ENCODE data around the gene DYSF. TPM values are rescaled to one million over a fixed set of nuclear protein-coding genes. Genes with fewer than 3 reads are reported as not detected.

DYSF gene
- total RNA-seq, 2 donors from 2014 or later, result 0.34 to 2.8 TPM

GRCh38 chr2:71469403-71470398 is 16.3 kb downstream of the DYSF start:
- no peak for DNase-seq
- Mint-ChIP-seq H3K27me3 (peaks cover 57% of the 10 kb centered on the region), H3K27ac (no peak overlapping the region), H3K4me3 (no peak overlapping the region), H3K36me3 (ENCODE audit: low read depth) (no peaks in the 10 kb centered on the region), H3K4me1 (peaks cover 9% of the 10 kb centered on the region)
- no peaks in the 10 kb centered on the region for H3K9me3 ChIP-seq (ENCODE audit: control insufficient read depth, low read length, poor library complexity, severe bottlenecking)
- ATAC-seq, result no peak

DNA sequence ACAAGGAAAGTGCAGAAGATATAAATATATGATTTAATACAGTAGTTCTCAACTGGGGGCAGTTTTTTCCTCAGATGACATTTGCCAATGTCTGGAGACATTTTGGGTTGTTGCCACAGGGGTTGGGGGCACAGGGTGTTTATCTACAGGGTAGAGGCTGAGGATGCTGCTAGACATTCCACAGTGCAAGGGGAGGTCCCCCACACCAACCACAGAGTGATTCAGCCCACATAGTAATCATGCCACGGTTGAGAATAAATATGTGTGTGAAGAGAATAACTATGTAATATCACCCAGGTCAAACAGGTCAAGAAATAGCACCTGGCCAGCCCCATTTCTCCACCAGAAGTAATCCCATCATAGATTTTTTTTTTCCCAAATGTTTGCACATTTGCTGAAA is 17.9 kb downstream of the DYSF start:
- no peak for ATAC-seq
- Mint-ChIP-seq H3K4me3 (no peak overlapping the region), H3K4me1 (peaks cover 9% of the 10 kb centered on the region), H3K27me3 (peaks cover 58% of the 10 kb centered on the region), H3K27ac (no peak overlapping the region), H3K36me3 (ENCODE audit: low read depth) (no peaks in the 10 kb centered on the region)
- no peaks in the 10 kb centered on the region for H3K9me3 ChIP-seq (ENCODE audit: control insufficient read depth, low read length, poor library complexity, severe bottlenecking)
- no peak for DNase-seq

GRCh38 chr2:71472019-71472418 is 18.7 kb downstream of the DYSF start:
- no peak for ATAC-seq
- H3K4me3 Mint-ChIP-seq, result no peak overlapping the region
- no peak overlapping the region for H3K27ac Mint-ChIP-seq
- H3K36me3 Mint-ChIP-seq (ENCODE audit: low read depth), result no peaks in the 10 kb centered on the region
- peaks cover 58% of the 10 kb centered on the region for H3K27me3 Mint-ChIP-seq
- H3K9me3 ChIP-seq (ENCODE audit: control insufficient read depth, low read length, poor library complexity, severe bottlenecking), result no peaks in the 10 kb centered on the region
- peaks cover 8% of the 10 kb centered on the region for H3K4me1 Mint-ChIP-seq
- no peak for DNase-seq

- H3K9me3 ChIP-seq (ENCODE audit: control insufficient read depth, low read length, poor library complexity, severe bottlenecking), result no peaks in the 10 kb centered on the region
- peaks cover 45% of the 10 kb centered on the region for H3K27me3 Mint-ChIP-seq
- ATAC-seq, result no peak
Measured at GRCh38 chr2:71473346-71474031, 20.1 kb downstream of the DYSF start.

GRCh38 chr2:71474116-71474743 is 20.9 kb downstream of the DYSF start:
- Mint-ChIP-seq H3K27me3 (peaks cover 38% of the 10 kb centered on the region), H3K4me3 (no peak overlapping the region), H3K4me1 (peaks cover 2% of the 10 kb centered on the region), H3K27ac (no peak overlapping the region), H3K36me3 (ENCODE audit: low read depth) (no peaks in the 10 kb centered on the region)
- no peaks in the 10 kb centered on the region for H3K9me3 ChIP-seq (ENCODE audit: control insufficient read depth, low read length, poor library complexity, severe bottlenecking)
- ATAC-seq, result no peak
- DNase-seq, result no peak

More at GRCh38 chr2:71473346-71474031, 20.1 kb downstream of the DYSF start:
- Mint-ChIP-seq H3K27ac (no peak overlapping the region), H3K36me3 (ENCODE audit: low read depth) (no peaks in the 10 kb centered on the region), H3K4me1 (peaks cover 2% of the 10 kb centered on the region), H3K4me3 (peak overlapping the region; percentile 58)
- no peak for DNase-seq

- no peak overlapping the region for H3K4me3 Mint-ChIP-seq
- H3K27ac Mint-ChIP-seq, result no peak overlapping the region
- DNase-seq (no peak), ATAC-seq (no peak)
- H3K36me3 Mint-ChIP-seq (ENCODE audit: low read depth), result no peaks in the 10 kb centered on the region
- H3K27me3 Mint-ChIP-seq, result peaks cover 38% of the 10 kb centered on the region
- peaks cover 2% of the 10 kb centered on the region for H3K4me1 Mint-ChIP-seq
- H3K9me3 ChIP-seq (ENCODE audit: control insufficient read depth, low read length, poor library complexity, severe bottlenecking), result no peaks in the 10 kb centered on the region
Measured at GRCh38 chr2:71474744-71475397, 21.5 kb downstream of the DYSF start.

DNA sequence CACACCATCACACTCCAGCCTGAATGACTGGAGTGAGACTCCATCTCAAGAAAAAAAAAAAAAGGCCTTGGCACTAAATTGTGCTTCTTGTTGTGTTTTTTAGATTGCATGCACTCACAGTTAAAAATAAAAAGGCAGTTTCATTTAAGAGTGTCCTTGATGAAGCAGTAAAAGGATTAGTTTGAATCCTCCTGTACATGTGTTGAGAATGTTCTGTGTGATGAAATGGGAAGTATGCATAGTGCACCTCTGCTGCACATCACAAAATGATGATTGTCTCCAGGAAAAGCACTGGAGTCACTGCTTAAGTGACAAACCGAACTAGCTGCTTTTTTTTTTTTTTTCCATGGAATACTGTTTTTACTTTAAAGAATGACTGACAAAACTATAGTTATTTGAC is 23.1 kb downstream of the DYSF start:
- peaks cover 41% of the 10 kb centered on the region for H3K27me3 Mint-ChIP-seq
- no peaks in the 10 kb centered on the region for H3K9me3 ChIP-seq (ENCODE audit: control insufficient read depth, low read length, poor library complexity, severe bottlenecking)
- no peak for ATAC-seq
- H3K27ac Mint-ChIP-seq, result peak overlapping the region; percentile 29
- DNase-seq, result no peak
- no peak overlapping the region for H3K4me3 Mint-ChIP-seq
- H3K4me1 Mint-ChIP-seq, result peaks cover 2% of the 10 kb centered on the region
- no peaks in the 10 kb centered on the region for H3K36me3 Mint-ChIP-seq (ENCODE audit: low read depth)

GRCh38 chr2:71477231-71477691 is 23.9 kb downstream of the DYSF start:
- Mint-ChIP-seq H3K4me1 (peaks cover 2% of the 10 kb centered on the region), H3K27me3 (peaks cover 48% of the 10 kb centered on the region), H3K27ac (peak overlapping the region; percentile 29), H3K36me3 (ENCODE audit: low read depth) (no peaks in the 10 kb centered on the region), H3K4me3 (no peak overlapping the region)
- H3K9me3 ChIP-seq (ENCODE audit: control insufficient read depth, low read length, poor library complexity, severe bottlenecking), result no peaks in the 10 kb centered on the region
- no peak for DNase-seq
- ATAC-seq, result no peak

GRCh38 chr2:71478806-71479205 is 25.4 kb downstream of the DYSF start:
- Mint-ChIP-seq H3K27me3 (peaks cover 45% of the 10 kb centered on the region), H3K27ac (no peak overlapping the region)

DNA sequence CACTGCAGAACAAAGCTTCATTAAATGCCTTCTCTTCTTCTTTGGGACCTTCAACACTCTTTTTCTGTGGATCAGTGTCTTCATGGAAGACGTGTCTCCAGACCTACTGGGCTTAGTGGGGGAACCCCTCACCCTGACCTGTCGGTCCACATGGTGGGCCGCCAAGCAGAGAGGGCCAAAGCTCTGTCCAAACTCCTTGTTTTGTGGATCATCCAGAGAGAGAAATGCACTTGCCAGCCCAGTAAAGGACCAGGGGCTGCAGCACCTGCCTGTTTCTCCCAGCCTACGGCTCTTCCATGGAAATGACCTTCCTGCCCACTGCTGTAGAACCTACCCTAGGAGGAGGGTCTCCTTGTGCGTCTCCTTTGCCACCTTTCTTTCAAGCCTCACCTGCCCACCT is 25.9 kb downstream of the DYSF start:
- Mint-ChIP-seq H3K27me3 (peaks cover 43% of the 10 kb centered on the region), H3K4me3 (no peak overlapping the region), H3K36me3 (ENCODE audit: low read depth) (no peaks in the 10 kb centered on the region), H3K4me1 (peaks cover 2% of the 10 kb centered on the region), H3K27ac (no peak overlapping the region)
- no peaks in the 10 kb centered on the region for H3K9me3 ChIP-seq (ENCODE audit: control insufficient read depth, low read length, poor library complexity, severe bottlenecking)
- ATAC-seq, result no peak
- no peak for DNase-seq

More at GRCh38 chr2:71478806-71479205, 25.4 kb downstream of the DYSF start:
- Mint-ChIP-seq H3K4me1 (peaks cover 2% of the 10 kb centered on the region), H3K36me3 (ENCODE audit: low read depth) (no peaks in the 10 kb centered on the region), H3K4me3 (no peak overlapping the region)
- ATAC-seq, result no peak
- DNase-seq, result no peak
- H3K9me3 ChIP-seq (ENCODE audit: control insufficient read depth, low read length, poor library complexity, severe bottlenecking), result no peaks in the 10 kb centered on the region

DNA sequence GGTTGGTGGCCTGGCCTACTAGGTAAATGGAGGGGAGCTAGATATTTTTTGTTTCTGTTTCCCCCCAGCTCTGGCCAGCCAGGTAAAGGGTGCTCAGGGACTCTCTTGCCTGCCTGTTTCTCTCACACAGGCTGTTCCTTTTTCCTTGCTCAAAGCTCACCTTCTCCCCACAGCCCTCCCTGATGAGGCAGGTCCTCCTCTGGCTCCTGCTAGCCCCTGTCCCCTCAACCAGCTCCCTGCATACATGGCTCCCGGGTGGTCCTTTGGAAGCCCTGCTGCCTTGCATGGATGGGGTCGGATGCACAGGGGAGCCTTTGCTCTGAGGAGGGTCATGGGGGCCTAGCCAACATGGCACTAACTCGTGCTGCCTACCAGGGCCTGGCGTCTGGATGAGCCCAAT is 27.8 kb downstream of the DYSF start:
- Mint-ChIP-seq H3K27me3 (peaks cover 39% of the 10 kb centered on the region), H3K36me3 (ENCODE audit: low read depth) (no peaks in the 10 kb centered on the region), H3K4me3 (no peak overlapping the region), H3K27ac (no peak overlapping the region), H3K4me1 (peaks cover under 1% of the 10 kb centered on the region)
- H3K9me3 ChIP-seq (ENCODE audit: control insufficient read depth, low read length, poor library complexity, severe bottlenecking), result no peaks in the 10 kb centered on the region
- DNase-seq (no peak), ATAC-seq (no peak)

GRCh38 chr2:71482055-71482454 is 28.7 kb downstream of the DYSF start:
- no peak overlapping the region for H3K4me3 Mint-ChIP-seq
- H3K4me1 Mint-ChIP-seq, result peaks cover 3% of the 10 kb centered on the region
- peaks cover 41% of the 10 kb centered on the region for H3K27me3 Mint-ChIP-seq
- no peaks in the 10 kb centered on the region for H3K36me3 Mint-ChIP-seq (ENCODE audit: low read depth)
- no peak overlapping the region for H3K27ac Mint-ChIP-seq
- no peak for DNase-seq
- H3K9me3 ChIP-seq (ENCODE audit: control insufficient read depth, low read length, poor library complexity, severe bottlenecking), result no peaks in the 10 kb centered on the region
- no peak for ATAC-seq

- H3K27me3 Mint-ChIP-seq, result peaks cover 39% of the 10 kb centered on the region
- H3K9me3 ChIP-seq (ENCODE audit: control insufficient read depth, low read length, poor library complexity, severe bottlenecking), result no peaks in the 10 kb centered on the region
- DNase-seq, result no peak
- ATAC-seq, result no peak
- H3K4me1 Mint-ChIP-seq, result peaks cover 3% of the 10 kb centered on the region
- H3K36me3 Mint-ChIP-seq (ENCODE audit: low read depth), result no peaks in the 10 kb centered on the region
- no peak overlapping the region for H3K27ac Mint-ChIP-seq
- H3K4me3 Mint-ChIP-seq, result no peak overlapping the region
Measured at GRCh38 chr2:71483246-71483645, 29.9 kb downstream of the DYSF start.
